ENCODE data around the gene PNISR. TPM values are rescaled to one million over a fixed set of nuclear protein-coding genes. Genes with fewer than 3 reads are reported as not detected.

The PNISR gene
- total RNA-seq, 4 donors from 2014 or later = 183 to 302 (median 241) TPM

- no peaks in the 10 kb centered on the region for H3K36me3 ChIP-seq
- no peak for TF ChIP-seq POLR2A (IDR thresholded peaks at IDR 0.05)
- TF ChIP-seq CTCF (IDR thresholded peaks at IDR 0.05) = no peak
- WGBS, 2 donors = 80 to 90% methylated on average over 5 of the region's 5 CpGs
- intact Hi-C loops (cut with DNase I) = no loop called here
- no peak overlapping the region for H3K27ac ChIP-seq
- no peak for DNase-seq
- no peaks in the 10 kb centered on the region for H3K4me1 ChIP-seq
- H3K4me3 ChIP-seq (replicated peaks in 1 of 3) = no peak overlapping the region
- no peaks in the 10 kb centered on the region for H3K27me3 ChIP-seq
- no peaks in the 10 kb centered on the region for H3K9me3 ChIP-seq
Observed at GRCh38 chr6:99364026-99364425, 61.1 kb downstream of the PNISR start.

GRCh38 chr6:99362678-99363268, 62.3 kb downstream of the PNISR start:
- Histone ChIP-seq H3K36me3 (no peaks in the 10 kb centered on the region), H3K27ac (no peak overlapping the region), H3K27me3 (no peaks in the 10 kb centered on the region), H3K4me3 (replicated peaks in 1 of 3) (no peak overlapping the region), H3K4me1 (no peaks in the 10 kb centered on the region), H3K9me3 (no peaks in the 10 kb centered on the region)
- WGBS, 2 donors = 89 to 93% methylated on average over 1 of the region's 1 CpG
- no peak for DNase-seq
- TF ChIP-seq POLR2A (IDR thresholded peaks at IDR 0.05) (no peak), CTCF (IDR thresholded peaks at IDR 0.05) (no peak)
- intact Hi-C loops (cut with DNase I) = no loop called here

DNA sequence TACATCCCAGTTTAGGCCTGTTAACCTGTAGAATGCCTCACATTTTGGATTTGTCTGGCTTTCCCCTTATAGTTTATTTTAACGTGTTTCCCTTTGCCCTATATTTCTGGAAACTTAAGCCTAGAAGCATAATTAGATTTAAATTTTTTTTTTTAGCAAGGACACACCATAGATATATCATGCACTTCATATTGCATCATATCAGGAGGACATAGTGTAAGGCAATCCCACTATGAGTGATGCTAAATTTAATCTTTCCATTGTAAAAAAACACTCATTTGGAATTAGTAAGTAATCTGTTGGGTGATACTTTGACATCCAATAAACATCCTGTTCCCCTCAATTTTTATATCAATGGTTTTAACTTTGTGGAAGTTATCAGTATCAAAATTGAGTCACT, 65.3 kb downstream of the PNISR start:
- intact Hi-C loops (cut with DNase I) = no loop called here
- H3K27me3 ChIP-seq = no peaks in the 10 kb centered on the region
- H3K4me1 ChIP-seq = no peaks in the 10 kb centered on the region
- no peaks in the 10 kb centered on the region for H3K9me3 ChIP-seq
- H3K27ac ChIP-seq = no peak overlapping the region
- TF ChIP-seq POLR2A (IDR thresholded peaks at IDR 0.05) (no peak), CTCF (IDR thresholded peaks at IDR 0.05) (no peak)
- H3K36me3 ChIP-seq = no peaks in the 10 kb centered on the region
- DNase-seq = no peak
- WGBS, 2 donors = 56 to 72% methylated on average over 1 of the region's 1 CpG
- no peak overlapping the region for H3K4me3 ChIP-seq (replicated peaks in 1 of 3)

DNA sequence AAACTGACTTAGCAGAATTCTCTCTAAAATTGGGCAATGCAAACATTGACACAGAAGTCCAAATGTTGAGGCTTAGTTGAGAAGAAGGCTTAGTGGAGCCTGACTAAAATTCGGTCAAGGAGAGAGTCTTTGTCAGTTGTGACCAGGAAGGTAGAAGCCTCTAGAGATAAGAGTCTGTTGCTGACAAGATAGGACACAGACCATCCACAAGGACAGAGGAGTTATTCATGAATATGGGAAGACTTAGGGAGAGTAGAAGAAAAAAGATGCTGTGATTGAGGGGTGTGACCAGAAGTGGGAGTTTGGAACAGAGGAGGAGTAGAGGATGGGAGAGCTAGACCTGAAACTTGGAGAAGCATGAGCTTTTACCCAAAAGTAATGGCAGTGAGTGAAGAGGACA, 68.5 kb downstream of the PNISR start:
- H3K4me1 ChIP-seq = no peaks in the 10 kb centered on the region
- H3K27me3 ChIP-seq = no peaks in the 10 kb centered on the region
- H3K9me3 ChIP-seq = no peaks in the 10 kb centered on the region
- WGBS, 2 donors = 77 to 89% methylated on average over 1 of the region's 1 CpG
- no peak for DNase-seq
- no peak overlapping the region for H3K4me3 ChIP-seq (replicated peaks in 1 of 3)
- intact Hi-C loops (cut with DNase I) = no loop called here
- H3K36me3 ChIP-seq = no peaks in the 10 kb centered on the region
- no peak overlapping the region for H3K27ac ChIP-seq
- TF ChIP-seq POLR2A (IDR thresholded peaks at IDR 0.05) (no peak), CTCF (IDR thresholded peaks at IDR 0.05) (no peak)

- 68 to 75% methylated on average over 4 of the region's 4 CpGs for WGBS, 2 donors
- Histone ChIP-seq H3K36me3 (no peaks in the 10 kb centered on the region), H3K27me3 (no peaks in the 10 kb centered on the region), H3K27ac (no peak overlapping the region), H3K4me1 (peaks cover 0 to 4% of the 10 kb centered on the region in 2 donors), H3K4me3 (replicated peaks in 1 of 3) (no peak overlapping the region), H3K9me3 (no peaks in the 10 kb centered on the region)
- no peak for DNase-seq
- intact Hi-C loops (cut with DNase I) = no loop called here
- TF ChIP-seq CTCF (IDR thresholded peaks at IDR 0.05) (no peak), POLR2A (IDR thresholded peaks at IDR 0.05) (no peak)
Observed at GRCh38 chr6:99354983-99355382, 70.1 kb downstream of the PNISR start.

Measured in thyroid gland (tissue), 4 donors.